Retina (tissue), 1 donor: ENCODE data around the gene NCAPH2.
A peak's percentile ranks its signal among the peaks of the same experiment; 100 is the strongest.

Source experiments
- DNase-seq: peaks from one replicate; pipeline ENCODE4 v3.0.0-alpha.2; 2016

NCAPH2 gene

DNA sequence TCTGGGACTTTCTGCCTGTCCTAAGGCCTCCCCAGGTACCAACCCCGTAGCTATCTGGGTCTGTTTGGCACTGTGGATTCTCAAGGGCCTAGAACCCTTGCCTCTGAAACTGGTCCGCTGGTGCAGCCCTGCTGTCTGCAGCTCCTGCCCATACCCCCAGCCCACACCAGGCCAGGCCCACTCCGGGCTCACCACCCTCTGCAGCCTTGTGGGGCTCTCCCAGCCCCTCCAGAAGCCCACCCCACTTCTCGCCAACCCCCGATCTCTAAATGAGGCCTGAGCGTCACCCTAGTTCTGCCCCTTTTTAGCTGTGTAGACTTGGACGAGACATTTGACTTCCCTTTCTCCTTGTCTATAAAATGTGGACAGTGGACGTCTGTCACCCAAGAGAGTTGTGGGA is 42.4 kb downstream of the NCAPH2 start:
- no peak for DNase-seq

DNA sequence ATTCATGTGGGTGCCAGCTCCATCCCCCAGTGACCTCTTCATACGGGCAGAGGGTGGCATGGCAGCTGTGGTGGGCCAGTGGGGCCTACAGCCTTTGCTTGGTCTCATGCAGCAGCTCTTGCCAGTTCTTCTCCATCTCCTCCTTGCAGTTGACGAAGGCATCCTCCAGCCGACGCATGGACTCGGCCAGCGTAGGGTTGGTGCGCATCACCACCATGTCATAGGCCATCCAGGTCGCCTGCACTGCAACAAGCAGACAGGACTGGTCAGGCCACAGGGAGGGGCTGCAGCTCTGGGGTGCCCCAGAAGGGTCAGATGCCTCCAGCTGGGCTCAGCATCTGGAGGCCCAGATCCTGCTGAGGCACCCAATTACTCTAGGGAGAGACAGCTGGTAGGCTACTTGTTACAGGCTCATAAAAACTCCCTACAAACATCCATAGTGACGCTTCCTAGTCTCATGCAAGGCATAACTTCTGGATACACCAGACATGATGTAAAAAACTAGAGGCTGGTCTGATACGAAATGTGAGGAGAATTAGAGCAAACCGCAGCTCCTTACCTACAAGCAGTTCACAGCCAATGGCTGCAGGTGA is 43.2 kb downstream of the NCAPH2 start:
- DNase-seq: no peak

DNA sequence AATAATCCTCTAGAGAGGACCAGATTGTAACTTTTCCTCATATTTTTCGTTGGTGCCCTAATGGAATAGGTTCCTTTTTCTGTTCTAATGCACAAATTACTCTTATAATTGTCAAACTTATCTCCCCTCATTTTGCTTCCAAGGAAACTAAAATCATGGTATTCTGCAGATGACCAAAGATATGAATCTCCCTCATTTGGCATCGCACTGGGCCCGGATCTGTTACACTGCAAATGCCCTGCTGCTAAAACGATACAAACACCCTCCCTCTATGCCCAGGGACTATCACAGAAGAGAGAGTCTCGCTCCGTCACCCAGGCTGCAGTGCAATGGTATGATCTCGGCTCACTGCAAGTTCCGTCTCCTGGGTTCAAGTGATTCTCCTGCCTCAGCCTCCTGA is 45.3 kb downstream of the NCAPH2 start:
- DNase-seq: no peak

DNA sequence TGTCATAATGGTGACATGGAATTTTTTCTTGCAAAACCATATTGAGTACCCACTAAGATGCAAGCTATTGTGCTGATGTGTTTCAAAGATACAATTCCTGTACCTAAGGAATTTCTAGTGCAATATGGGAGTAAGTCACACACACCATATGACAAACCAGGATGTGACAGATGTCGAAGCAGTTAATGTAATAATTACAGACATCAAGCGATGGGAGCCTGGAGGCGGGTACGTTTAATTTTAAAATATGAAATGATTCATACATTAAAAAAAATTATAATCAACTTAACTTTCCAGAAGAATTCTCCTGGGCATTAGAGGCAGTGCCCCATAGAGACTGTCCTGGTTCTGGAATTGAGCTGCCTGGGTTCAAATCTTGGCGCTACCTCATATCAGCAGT is 48.7 kb downstream of the NCAPH2 start:
- DNase-seq: no peak

DNA sequence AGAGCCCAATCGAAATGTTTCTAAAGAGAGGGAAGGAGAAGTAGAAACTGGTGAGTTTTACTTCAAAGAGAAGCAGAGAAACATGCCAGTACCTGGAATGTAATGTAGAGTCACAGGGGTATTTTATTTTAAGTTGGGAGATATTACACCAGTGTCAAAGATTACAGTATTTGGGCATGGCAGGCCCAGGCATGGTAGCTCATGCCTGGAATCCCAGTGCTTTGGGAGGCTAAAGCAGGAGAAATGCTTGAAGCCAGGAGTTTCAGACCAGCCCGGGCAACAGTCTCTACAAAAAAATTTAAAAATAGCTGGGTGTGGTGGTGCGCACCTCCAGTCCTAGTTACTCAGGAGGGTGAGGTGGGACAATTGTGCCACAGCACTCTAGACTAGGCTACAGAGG is 52.0 kb downstream of the NCAPH2 start:
- DNase-seq: no peak

DNA sequence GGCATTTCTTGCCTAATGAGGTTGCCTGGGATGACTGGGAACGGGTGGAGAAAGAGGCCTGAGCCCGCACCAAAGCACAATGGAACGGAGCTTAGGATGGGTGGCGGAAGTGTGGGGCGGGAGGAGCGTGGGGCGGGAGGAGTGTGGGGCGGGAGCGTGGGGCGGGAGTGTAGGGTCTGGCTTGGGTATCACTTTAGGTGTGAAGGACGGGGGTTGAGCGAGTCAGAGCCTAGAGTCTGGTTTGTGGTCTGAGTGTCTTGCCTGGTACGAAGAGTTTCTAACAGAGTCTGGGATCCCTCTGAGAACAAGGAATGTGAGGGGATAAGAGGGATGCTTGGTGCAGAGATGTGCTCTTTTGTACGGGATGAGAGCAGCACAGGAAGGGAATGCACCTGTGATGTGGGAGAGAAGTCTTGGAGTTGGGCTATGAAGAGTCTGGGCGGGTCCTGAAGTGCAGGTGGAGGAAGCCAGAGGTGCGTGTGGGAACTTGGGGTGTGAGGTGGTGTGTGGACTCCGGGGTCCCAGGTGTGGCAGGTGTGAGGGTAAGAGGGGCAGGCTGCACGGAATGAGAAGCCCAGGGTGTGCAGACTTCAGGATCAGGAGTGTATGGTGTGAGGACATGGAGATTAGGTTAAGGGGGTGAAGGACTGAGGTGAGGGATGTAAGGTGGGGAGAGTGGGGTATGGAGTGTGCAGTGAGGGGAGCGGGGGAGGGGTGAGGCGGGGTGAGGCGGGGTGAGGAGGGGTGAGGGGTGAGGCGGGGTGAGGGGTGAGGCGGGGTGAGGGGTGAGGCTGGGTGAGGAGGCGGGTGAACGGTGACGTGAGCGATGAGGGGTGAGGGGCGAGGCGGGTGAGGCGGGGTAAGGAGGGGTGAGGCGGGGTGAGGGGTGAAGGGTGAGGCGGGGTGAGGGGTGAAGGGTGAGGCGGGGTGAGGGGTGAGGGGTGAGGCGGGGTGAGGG is 53.7 kb downstream of the NCAPH2 start:
- no peak for DNase-seq

DNA sequence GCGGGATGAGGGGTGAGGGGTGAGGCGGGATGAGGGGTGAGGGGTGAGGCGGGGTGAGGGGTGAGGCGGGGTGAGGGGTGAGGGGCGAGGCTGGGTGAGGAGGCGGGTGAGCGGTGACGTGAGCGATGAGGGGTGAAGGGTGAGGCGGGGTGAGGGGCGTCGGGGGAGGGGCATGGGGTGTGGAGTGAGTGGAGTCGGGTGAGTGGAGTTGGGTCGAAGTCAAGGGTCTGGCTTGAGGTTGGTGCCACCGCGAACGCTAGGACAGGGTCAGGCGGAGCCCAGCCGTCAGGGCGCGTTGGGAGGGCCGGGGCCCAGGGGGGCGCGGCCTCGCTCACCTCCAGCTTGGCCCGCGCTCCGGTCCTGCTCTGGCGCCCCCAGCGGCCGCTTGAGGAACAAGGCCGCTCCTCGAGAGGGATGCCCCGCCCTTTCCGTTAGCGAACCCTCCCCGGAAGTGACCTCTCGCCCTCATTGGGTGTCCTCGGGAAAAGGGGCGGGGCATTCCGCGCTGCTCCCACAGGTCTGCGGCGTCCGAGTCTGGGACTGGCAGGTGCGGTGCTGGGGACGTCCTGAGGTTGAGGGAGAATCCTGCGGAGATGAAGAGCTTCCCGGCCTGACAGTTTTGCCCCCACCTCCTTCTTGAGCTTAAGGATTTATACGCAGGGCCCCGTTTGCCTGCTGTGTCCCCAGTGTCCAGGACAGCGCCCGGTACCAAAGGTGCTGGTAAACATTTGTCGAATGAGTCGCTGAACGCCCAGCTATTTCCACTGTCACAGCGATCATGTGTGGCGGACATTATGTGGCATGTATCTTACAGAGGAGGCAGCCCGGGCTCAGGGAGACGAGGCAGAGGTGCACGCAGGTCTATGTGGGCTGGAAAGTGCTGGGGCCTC is 54.7 kb downstream of the NCAPH2 start, which contains the start of gene SYCE3:
Gene SYCE3, minus strand, starts transcription at position 397 of the 890 bp plus-strand sequence. CDS start 6,514 bp downstream, outside the sequence.
- peak; percentile 99 for DNase-seq

DNA sequence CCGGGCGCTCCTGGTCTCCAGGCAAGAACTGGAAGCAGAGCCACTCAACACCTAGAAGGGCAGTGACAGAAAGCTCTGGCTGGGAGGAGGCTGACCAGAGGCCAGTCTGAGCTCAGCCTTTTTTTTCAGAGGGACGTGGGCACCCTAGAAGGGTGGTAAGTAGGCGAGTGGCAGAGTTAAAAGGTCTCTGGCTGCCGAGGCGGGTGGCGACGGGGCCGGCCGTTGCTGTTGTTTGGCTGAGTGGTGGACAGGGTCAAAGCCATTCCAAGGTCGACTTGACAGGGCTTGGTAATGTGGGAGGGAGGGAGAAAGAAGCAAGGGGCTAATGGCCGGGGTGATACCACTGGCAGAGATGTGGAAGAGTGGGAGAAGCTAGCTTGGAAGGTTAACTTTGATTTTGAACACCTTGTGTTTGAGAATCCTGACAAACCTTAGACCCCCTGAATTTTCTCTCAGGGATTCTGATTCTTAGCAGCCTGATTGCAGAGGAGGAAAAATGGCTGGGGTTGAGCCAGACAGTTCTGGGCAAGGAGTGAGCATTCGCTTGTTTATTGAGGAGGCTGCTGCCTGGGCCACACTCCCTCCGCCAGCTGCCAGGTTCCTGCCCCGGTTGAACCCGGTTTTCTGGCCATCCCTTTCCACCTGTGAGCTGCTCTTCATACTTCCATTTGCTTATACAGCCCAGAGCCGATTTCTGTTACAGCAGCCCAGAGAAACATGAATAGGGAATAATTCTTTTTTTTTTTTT is 55.6 kb downstream of the NCAPH2 start:
- DNase-seq: no peak

DNA sequence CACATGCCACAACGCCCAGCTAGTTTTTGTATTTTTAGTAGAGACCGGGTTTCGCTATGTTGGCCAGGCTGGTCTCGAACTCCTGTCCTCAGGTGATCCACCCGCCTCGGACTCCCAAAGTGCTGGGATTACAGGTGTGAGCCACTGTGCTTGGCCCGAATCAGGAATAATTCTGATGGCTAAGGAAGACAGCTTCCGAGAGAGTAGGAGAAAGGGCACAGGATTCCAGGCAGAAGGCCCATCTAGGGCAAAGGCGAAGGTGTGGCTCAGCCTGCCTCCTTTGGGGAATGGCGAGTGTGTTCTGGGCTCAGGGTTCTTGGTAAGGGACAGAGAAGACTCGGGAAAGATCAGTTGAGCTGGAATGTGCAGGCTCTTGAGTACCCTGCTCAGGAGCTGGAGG is 56.3 kb downstream of the NCAPH2 start:
- no peak for DNase-seq

DNA sequence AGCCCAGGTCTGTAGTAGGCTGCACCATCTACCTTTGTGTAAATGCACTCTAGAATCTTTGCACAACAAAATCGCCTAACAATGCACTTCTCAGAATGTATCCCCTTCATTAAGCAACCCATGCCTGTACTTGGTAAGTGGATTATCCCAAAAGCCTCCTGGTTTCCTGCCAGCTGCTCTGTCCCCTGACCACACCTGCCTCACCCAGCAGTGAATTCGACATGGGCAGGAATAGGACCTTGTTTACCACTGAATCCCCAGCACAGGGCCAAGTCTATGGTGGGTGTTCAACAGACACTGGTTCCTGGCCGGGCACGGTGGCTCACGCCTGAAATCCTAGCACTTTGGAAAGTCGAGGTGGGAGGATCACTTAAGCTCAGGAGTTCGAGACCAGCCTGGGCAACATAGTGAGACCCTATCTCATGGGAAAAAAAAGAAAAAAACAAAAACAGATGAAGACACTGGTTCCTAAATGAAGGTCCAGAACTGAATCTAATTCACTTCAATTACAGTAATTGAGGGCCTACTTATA is 59.8 kb downstream of the NCAPH2 start:
- DNase-seq: no peak

DNA sequence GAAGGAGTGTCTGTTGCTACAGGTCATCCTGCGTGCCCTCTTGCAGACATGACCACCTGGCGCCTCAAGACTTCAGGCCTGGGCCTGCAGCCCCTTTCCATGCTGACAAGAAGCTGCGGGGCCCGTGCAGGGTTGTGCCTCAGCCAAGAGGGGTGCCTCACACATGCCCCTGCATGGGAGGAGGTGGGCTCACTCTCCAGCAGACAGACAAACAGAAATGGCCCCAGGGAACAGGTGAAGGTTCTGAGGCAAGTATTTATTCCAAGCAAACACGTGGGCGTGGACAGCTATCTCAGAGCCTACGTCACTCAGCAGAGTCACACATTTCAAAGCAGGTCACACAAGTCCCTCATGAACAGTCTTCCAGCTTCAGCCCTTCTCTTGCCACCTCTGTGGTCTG is 60.6 kb downstream of the NCAPH2 start:
- DNase-seq: no peak

DNA sequence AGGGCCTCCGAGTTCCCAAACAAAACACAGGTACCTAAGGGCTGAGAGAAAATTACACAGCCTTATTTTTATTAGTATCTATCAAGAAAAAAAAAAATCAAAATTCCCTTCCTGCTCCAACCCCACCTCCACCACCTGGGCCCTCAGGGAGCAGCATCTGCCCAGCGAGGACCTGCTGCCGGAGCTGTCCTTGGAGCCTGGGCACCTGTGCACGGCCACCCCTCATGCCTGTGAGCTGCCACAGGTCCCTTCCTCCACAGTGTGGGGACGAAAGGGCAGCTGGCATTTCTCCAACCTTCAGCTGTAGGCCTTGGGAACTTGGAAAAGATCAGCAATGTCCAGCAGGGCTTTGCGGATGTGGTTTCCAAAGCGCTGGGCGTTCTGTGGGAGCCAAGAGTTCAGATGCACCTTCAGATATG is 61.0 kb downstream of the NCAPH2 start:
- DNase-seq: no peak

DNA sequence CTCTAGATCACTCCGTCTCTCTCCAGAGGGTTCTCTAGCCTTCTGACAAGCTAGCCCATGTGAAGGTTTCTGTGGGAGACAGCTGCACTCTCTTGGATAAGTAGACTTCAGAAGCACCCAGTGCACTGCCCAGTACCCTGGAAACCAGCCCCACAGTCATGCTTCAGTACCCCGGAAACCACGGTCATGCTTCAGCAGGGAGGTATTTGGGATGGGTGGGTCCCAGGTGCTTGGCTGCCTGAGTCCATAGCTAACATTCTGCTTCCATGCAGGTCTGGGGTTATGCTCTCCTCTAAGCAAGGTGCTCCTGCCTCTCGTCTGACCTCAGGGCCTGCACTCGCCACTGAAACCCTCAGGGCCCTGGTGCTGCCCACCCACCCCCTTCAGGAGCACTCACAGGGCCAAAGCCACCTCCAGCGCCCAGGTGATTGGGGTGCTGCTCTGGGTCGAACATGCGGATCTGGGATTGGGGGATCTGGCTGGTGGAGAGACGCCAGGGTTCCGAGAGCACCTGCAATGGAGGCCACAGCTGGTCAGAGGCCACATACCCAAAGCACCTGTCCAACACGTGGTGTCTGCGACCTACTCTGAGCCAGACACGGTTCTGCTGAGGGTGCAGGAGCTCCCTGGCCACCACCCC is 62.0 kb downstream of the NCAPH2 start:
- no peak for DNase-seq

DNA sequence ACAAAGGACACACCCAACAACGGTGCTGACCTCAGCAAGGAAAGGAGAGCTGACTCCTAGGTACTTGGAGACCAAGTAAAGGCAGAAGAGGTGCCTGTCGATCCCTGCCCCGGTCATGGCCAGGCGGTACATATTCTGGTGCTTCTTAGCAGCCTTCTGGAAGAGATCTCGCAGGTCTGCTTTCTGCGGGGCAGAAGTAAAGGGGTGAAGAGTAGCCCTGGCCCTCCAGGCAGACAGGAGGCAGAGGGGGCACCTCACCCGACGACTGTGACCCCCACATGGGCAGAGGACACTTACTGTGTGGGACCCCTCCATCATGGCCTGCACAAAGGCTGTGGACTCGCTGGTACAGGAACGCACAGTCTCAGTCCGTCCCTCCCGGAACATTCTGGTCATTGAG is 62.8 kb downstream of the NCAPH2 start:
- DNase-seq: no peak

DNA sequence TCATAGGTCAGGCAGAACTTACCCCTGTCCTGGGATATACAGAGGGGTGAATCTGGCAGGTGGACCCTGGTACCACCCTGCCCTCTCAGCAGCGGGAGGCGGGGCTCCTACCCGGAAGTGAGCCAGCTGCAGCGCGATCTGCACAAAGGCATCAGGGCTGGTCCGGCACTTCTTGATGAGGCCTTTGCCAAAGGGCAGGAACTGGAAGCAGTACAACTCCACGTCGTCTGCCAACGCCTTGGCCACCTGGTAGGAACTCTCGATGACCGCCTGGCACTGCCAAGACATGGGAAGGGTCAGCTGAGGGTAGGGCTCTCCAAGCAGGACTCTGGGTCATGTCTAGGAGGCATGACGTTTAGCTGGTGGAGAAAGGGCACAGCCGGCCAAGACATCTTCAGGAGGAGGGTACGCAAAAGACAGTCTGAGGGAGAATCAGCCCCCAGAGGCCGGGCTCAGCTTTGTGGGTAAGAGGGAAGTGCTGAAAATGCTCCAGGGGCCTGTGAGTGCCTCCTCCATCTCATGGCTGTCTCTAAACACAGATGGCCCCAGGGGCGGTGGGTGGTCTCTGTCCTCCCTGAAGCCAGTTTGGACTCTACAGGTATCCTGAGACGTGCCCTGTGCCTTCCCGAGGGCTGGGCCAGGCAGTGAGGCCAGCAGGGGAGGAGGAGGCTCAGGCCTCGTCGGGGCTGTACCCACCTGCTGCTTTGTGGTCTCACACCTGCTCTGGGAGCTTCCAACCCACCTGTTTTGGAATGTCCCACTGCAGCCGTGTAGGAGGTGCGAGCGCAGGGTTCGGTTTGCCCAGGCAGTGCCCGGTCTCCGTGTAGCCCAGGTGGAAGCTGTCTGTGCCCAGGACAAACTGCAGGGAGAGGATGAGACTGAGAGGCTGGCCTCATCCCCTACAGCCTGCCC is 63.5 kb downstream of the NCAPH2 start:
- DNase-seq: no peak

DNA sequence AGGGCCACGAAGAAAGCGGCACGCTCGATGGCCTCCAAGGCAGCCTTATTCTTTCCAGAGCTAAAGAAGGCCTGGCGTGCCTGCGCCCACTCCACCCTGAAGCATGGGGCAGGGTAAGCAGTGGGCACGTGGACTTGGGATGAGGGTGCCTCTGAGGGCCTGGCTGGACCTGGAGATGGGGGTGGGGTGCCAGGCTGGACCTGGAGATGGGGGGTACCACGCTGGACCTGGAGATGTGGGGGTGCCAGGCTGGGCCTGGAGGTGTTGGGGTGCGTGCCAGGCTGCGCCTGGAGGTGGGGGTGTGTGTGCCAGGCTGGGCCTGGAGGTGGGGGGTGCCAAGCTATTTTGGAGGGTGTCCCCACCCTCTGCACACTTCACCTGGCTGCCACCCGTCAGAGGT is 64.9 kb downstream of the NCAPH2 start:
- DNase-seq: no peak

DNA sequence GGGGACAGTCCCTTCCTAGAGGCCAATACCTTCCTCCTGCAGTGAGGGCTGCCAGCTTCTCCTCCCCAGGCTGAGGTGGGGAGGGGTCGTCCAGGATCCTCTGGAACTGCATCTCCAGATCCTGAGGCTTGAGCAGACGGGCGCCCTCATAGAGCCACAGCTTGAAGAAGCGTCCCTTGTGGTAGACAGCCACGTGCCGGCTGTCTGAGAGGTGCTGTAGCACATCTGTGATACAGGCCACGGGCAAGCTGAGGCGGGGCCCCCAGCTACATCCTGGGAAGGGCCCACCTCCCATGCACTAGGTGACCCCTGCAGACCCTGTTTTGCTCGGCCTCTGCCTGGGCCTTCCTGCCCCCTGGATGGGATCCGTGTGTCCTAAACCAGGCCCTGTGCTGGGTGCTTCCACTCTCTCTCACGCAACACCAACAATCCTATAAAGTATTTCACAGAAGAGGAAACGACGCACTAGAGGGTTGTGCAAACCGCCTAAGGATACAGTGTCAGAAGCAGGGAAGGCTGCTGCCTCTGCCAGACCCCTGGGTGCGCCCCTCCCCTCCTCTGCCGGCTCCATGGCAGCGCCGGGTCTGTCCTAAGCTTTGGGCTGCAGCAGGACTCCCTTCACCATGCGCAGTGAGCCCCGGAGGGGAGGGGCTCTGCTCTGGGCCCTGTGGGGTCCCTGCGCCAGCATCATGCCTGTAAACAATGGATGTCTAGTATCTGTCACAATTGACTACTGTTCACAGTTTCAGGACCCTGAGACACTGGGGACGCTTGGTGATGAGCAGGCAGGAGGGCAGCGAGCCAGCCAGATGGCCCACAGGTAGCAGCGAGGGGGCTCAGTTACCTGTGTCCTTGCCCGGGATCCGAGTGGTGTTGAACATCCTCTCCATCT is 65.7 kb downstream of the NCAPH2 start:
- DNase-seq: no peak

DNA sequence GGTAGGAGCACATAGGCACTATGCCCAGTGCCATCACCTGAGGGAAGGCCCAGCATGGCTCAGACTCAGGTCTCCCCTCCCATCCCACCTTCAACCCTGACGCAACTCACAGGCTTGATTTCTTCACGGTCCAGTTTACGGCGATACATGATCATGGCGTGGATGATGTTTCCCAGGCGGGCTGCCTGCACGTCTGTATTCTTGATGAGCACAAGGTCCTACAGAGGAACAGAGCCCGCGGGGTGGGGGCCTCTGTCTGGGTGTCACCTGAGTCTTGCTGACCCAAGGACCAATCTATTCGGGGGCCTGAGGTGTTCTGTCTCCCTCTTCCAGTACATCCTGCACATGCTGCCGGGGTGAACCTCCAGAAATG is 66.3 kb downstream of the NCAPH2 start:
- no peak for DNase-seq
